Measurements from ENCODE around the gene ZCWPW1.

- TF ChIP-seq, protein P1, sequence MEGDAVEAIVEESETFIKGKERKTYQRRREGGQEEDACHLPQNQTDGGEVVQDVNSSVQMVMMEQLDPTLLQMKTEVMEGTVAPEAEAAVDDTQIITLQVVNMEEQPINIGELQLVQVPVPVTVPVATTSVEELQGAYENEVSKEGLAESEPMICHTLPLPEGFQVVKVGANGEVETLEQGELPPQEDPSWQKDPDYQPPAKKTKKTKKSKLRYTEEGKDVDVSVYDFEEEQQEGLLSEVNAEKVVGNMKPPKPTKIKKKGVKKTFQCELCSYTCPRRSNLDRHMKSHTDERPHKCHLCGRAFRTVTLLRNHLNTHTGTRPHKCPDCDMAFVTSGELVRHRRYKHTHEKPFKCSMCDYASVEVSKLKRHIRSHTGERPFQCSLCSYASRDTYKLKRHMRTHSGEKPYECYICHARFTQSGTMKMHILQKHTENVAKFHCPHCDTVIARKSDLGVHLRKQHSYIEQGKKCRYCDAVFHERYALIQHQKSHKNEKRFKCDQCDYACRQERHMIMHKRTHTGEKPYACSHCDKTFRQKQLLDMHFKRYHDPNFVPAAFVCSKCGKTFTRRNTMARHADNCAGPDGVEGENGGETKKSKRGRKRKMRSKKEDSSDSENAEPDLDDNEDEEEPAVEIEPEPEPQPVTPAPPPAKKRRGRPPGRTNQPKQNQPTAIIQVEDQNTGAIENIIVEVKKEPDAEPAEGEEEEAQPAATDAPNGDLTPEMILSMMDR (IDR thresholded peaks at IDR 0.05): no peak
- TF ChIP-seq, protein P2, sequence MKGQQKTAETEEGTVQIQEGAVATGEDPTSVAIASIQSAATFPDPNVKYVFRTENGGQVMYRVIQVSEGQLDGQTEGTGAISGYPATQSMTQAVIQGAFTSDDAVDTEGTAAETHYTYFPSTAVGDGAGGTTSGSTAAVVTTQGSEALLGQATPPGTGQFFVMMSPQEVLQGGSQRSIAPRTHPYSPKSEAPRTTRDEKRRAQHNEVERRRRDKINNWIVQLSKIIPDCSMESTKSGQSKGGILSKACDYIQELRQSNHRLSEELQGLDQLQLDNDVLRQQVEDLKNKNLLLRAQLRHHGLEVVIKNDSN (IDR thresholded peaks at IDR 0.05; ENCODE audit: borderline replicate concordance, low read depth): no peak
- TF ChIP-seq POLR2AphosphoS5 (IDR thresholded peaks at IDR 0.05; ENCODE audit: low read depth, low read length): no peak
- TF ChIP-seq, protein P3, sequence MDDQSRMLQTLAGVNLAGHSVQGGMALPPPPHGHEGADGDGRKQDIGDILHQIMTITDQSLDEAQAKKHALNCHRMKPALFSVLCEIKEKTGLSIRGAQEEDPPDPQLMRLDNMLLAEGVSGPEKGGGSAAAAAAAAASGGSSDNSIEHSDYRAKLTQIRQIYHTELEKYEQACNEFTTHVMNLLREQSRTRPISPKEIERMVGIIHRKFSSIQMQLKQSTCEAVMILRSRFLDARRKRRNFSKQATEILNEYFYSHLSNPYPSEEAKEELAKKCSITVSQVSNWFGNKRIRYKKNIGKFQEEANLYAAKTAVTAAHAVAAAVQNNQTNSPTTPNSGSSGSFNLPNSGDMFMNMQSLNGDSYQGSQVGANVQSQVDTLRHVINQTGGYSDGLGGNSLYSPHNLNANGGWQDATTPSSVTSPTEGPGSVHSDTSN (IDR thresholded peaks at IDR 0.05): no peak
- no peak for TF ChIP-seq MAX (IDR thresholded peaks at IDR 0.05; ENCODE audit: low read depth)
- no peak for TF ChIP-seq IRF3 (IDR thresholded peaks at IDR 0.05; ENCODE audit: low read depth, low read length)
- no peak for TF ChIP-seq SMC3 (IDR thresholded peaks at IDR 0.05; ENCODE audit: low read depth, low read length)
- TF ChIP-seq RXRA (IDR thresholded peaks at IDR 0.05; ENCODE audit: borderline replicate concordance, low read depth): no peak
- no peak for TF ChIP-seq GABPA (IDR thresholded peaks at IDR 0.05; ENCODE audit: low read depth)
- no peak for TF ChIP-seq RAD21 (IDR thresholded peaks at IDR 0.05; ENCODE audit: low read length)
- TF ChIP-seq EP300 (IDR thresholded peaks at IDR 0.05; ENCODE audit: borderline replicate concordance in 1 of 2, low read depth in 1 of 2, low read length in 1 of 2): no peak
- TF ChIP-seq FOXJ3 (CRISPR knock-in tag; IDR thresholded peaks at IDR 0.05): no peak
- TF ChIP-seq YY1 (IDR thresholded peaks at IDR 0.05; ENCODE audit: low read depth): no peak
- no peak for TF ChIP-seq MXI1 (IDR thresholded peaks at IDR 0.05; ENCODE audit: low read depth, low read length)
These were observed 9.4 kb downstream of the ZCWPW1 start for GRCh38 chr7:100418930-100419659.

Data from SK-N-SH (cell line).